HG02852 (cell line): ENCODE results near the gene TRAF6.

ENCODE experiments used
- ATAC-seq: cut with Tn5 transposase; IDR thresholded peaks from one replicate; pipeline ENCODE4 v1.9.1; 2021; ENCODE audit warnings: mild to moderate bottlenecking, moderate library complexity; ENCODE audit not compliant: unreplicated experiment

The TRAF6 gene

GRCh38 chr11:36459046-36459445, 51.0 kb downstream of the TRAF6 start:
- no peak for ATAC-seq

GRCh38 chr11:36458129-36458915, 51.8 kb downstream of the TRAF6 start:
- no peak for ATAC-seq

GRCh38 chr11:36456156-36456555, 53.9 kb downstream of the TRAF6 start:
- ATAC-seq: no peak

- no peak for ATAC-seq
These were observed 54.4 kb downstream of the TRAF6 start for GRCh38 chr11:36455658-36456111.

- no peak for ATAC-seq
These were observed 55.0 kb downstream of the TRAF6 start for GRCh38 chr11:36454941-36455631.

- ATAC-seq: no peak
These were observed 55.5 kb downstream of the TRAF6 start for GRCh38 chr11:36454551-36454940.

GRCh38 chr11:36453678-36454077, 56.4 kb downstream of the TRAF6 start:
- ATAC-seq: peak; percentile 50

- no peak for ATAC-seq
These were observed 57.1 kb downstream of the TRAF6 start for GRCh38 chr11:36452961-36453360.

GRCh38 chr11:36452236-36452940, 57.7 kb downstream of the TRAF6 start:
- ATAC-seq: no peak

- ATAC-seq: no peak
These were observed 58.4 kb downstream of the TRAF6 start for GRCh38 chr11:36451681-36452080.

- no peak for ATAC-seq
These were observed 59.0 kb downstream of the TRAF6 start for GRCh38 chr11:36451045-36451444.

- ATAC-seq: peak; percentile 70
These were observed 59.9 kb downstream of the TRAF6 start for GRCh38 chr11:36450110-36450572.

- ATAC-seq: peak; percentile 19
These were observed 60.4 kb downstream of the TRAF6 start for GRCh38 chr11:36449561-36450096.

GRCh38 chr11:36447947-36448346, 62.1 kb downstream of the TRAF6 start:
- ATAC-seq: no peak

GRCh38 chr11:36447514-36447913, 62.6 kb downstream of the TRAF6 start:
- no peak for ATAC-seq

GRCh38 chr11:36446135-36446534, 63.9 kb downstream of the TRAF6 start:
- no peak for ATAC-seq

- no peak for ATAC-seq
These were observed 66.4 kb downstream of the TRAF6 start for GRCh38 chr11:36443661-36444060.

- peak; percentile 98 for ATAC-seq
These were observed 68.4 kb downstream of the TRAF6 start for GRCh38 chr11:36441610-36442208.

GRCh38 chr11:36438126-36438525, 71.9 kb downstream of the TRAF6 start:
- ATAC-seq: no peak

- no peak for ATAC-seq
These were observed 72.7 kb downstream of the TRAF6 start for GRCh38 chr11:36437413-36437812.
